Ishikawa (cell line): ENCODE measurements around the gene SSR4.

ENCODE experiments used
- CEBPB ChIP-seq: IDR thresholded peaks from 2 replicates; pipeline ENCODE4 v1.6.1; 2012
- CREB1 ChIP-seq: IDR thresholded peaks from 2 replicates; pipeline ENCODE4 v1.6.1; 2012; ENCODE audit warnings: low read depth
- EGR1 ChIP-seq: IDR thresholded peaks from 2 replicates; pipeline ENCODE4 v1.6.1; 2012
- EP300 ChIP-seq: IDR thresholded peaks from 2 replicates; pipeline ENCODE4 v1.6.1; 2012; ENCODE audit warnings: borderline replicate concordance
- FOXM1 ChIP-seq: IDR thresholded peaks from 2 replicates; pipeline ENCODE4 v1.6.1; 2012; ENCODE audit warnings: low read depth, borderline replicate concordance
- MAX ChIP-seq: IDR thresholded peaks from 2 replicates; pipeline ENCODE4 v1.6.1; 2012
- NFIC ChIP-seq: IDR thresholded peaks from 2 replicates; pipeline ENCODE4 v1.6.1; 2012
- RAD21 ChIP-seq: IDR thresholded peaks from 2 replicates; pipeline ENCODE4 v1.6.1; 2012; ENCODE audit warnings: low read depth
- TAF1 ChIP-seq: IDR thresholded peaks from 2 replicates; pipeline ENCODE4 v1.6.1; 2012; ENCODE audit warnings: low read depth, mild to moderate bottlenecking
- TCF12 ChIP-seq: IDR thresholded peaks from 2 replicates; pipeline ENCODE4 v1.6.1; 2012; ENCODE audit warnings: low read depth
- TEAD4 ChIP-seq: IDR thresholded peaks from 2 replicates; pipeline ENCODE4 v1.6.1; 2012
- YY1 ChIP-seq: IDR thresholded peaks from 2 replicates; pipeline ENCODE4 v1.6.1; 2012; ENCODE audit warnings: low read depth
- ZBTB7A ChIP-seq: IDR thresholded peaks from 2 replicates; pipeline ENCODE4 v1.6.1; 2012; ENCODE audit warnings: low read depth
- TF ChIP-seq, protein P1 (sequence below): IDR thresholded peaks from 2 replicates; pipeline ENCODE4 v1.6.1; 2012; ENCODE audit warnings: low read depth, mild to moderate bottlenecking
- TF ChIP-seq, protein P2 (sequence below): IDR thresholded peaks from 2 replicates; pipeline ENCODE4 v1.6.1; 2012

The SSR4 gene

GRCh38 chrX:153813161-153813560 is 18.7 kb downstream of the SSR4 start:
- TF ChIP-seq, protein P1, sequence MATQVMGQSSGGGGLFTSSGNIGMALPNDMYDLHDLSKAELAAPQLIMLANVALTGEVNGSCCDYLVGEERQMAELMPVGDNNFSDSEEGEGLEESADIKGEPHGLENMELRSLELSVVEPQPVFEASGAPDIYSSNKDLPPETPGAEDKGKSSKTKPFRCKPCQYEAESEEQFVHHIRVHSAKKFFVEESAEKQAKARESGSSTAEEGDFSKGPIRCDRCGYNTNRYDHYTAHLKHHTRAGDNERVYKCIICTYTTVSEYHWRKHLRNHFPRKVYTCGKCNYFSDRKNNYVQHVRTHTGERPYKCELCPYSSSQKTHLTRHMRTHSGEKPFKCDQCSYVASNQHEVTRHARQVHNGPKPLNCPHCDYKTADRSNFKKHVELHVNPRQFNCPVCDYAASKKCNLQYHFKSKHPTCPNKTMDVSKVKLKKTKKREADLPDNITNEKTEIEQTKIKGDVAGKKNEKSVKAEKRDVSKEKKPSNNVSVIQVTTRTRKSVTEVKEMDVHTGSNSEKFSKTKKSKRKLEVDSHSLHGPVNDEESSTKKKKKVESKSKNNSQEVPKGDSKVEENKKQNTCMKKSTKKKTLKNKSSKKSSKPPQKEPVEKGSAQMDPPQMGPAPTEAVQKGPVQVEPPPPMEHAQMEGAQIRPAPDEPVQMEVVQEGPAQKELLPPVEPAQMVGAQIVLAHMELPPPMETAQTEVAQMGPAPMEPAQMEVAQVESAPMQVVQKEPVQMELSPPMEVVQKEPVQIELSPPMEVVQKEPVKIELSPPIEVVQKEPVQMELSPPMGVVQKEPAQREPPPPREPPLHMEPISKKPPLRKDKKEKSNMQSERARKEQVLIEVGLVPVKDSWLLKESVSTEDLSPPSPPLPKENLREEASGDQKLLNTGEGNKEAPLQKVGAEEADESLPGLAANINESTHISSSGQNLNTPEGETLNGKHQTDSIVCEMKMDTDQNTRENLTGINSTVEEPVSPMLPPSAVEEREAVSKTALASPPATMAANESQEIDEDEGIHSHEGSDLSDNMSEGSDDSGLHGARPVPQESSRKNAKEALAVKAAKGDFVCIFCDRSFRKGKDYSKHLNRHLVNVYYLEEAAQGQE, result no peak
- no peak for TF ChIP-seq FOXM1
- TF ChIP-seq RAD21, result no peak
- TF ChIP-seq NFIC, result no peak
- no peak for TF ChIP-seq EGR1
- no peak for TF ChIP-seq TEAD4
- no peak for TF ChIP-seq CREB1
- TF ChIP-seq EP300, result no peak
- no peak for TF ChIP-seq CEBPB
- TF ChIP-seq, protein P2, sequence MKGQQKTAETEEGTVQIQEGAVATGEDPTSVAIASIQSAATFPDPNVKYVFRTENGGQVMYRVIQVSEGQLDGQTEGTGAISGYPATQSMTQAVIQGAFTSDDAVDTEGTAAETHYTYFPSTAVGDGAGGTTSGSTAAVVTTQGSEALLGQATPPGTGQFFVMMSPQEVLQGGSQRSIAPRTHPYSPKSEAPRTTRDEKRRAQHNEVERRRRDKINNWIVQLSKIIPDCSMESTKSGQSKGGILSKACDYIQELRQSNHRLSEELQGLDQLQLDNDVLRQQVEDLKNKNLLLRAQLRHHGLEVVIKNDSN, result no peak
- TF ChIP-seq ZBTB7A, result no peak
- no peak for TF ChIP-seq TCF12
- no peak for TF ChIP-seq TAF1

DNA sequence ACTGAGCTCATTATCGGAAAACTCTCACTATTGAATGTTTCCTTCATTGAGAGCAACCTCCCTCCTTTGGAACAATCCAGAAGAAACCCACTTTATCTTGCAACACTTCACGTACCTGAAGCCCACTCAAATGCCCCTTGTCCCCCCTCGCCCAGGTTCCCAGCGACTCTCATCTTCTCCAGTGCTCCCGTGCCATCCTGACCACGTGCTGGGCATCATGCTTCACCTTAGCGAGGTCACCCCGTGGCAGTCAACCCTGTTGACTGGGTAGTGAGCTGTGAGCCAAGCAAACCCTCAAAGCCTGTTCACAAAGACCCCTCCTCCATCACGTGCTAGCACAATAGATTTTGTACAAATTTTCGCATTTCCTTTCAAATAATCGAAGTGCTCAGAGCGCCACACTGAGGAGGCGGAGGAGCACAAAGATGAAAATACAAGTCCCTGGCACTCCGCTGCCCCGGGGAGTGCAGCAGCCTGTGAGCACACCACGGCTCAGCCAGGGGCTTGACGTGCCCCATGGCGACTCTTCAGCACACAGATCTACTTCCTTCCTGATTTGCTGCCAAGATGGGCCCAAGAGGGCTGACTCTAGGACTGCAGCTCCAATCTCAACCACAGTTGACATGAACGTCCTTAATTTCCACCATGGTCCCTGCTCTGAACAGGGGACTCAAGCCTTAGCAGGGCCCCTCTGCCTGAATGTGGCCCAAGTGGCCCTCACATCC is 20.3 kb downstream of the SSR4 start:
- TF ChIP-seq, protein P1, result no peak
- no peak for TF ChIP-seq ZBTB7A
- TF ChIP-seq EP300, result no peak
- no peak for TF ChIP-seq TCF12
- no peak for TF ChIP-seq RAD21
- TF ChIP-seq FOXM1, result no peak
- TF ChIP-seq EGR1, result no peak
- no peak for TF ChIP-seq TAF1
- TF ChIP-seq MAX, result no peak
- no peak for TF ChIP-seq CREB1
- TF ChIP-seq NFIC, result no peak
- no peak for TF ChIP-seq YY1
- TF ChIP-seq CEBPB, result no peak
- no peak for TF ChIP-seq TEAD4

DNA sequence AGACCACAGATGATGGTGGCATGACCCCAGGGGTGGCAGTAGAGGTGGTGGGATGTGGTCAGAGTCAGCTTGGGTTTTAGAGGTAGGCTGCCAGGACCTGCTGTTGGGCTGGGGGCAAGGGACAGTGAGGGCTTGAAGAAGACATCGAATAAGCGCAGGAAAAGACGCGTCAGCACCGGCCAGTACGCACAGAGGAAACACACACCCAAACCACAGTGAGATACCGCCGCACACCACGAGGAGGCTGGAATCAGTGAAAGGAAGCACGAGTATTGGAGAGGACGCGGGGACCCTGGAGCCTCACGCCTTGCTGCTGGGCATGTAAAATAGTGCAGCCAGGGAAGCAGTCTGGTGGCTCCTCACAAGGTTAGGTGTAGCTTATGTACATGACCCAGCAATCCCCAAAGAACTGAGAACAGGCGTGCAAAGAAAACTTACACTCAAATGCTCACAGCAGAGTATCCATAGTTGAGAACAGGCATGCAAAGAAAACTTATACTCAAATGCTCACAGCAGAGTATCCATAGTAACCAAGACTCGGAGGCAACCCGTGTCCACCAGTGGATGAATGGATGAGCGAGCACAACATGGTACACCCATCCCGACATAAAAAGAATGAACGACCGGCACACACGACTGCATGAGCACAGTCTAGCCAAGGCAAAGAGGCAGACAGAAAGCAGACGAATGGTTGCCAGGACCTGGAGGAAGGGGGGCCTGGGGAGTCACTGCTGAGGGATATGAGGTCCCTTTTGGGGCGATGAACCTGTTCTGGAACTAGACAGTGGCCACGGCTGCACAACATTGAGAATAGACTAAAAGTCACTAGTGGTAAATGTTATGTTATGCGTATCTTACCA is 22.6 kb downstream of the SSR4 start:
- TF ChIP-seq, protein P2, result no peak
- TF ChIP-seq TCF12, result no peak
- no peak for TF ChIP-seq RAD21
- TF ChIP-seq CREB1, result no peak
- no peak for TF ChIP-seq NFIC
- no peak for TF ChIP-seq FOXM1
- TF ChIP-seq CEBPB, result no peak
- TF ChIP-seq TAF1, result no peak
- TF ChIP-seq MAX, result no peak
- no peak for TF ChIP-seq TEAD4
- no peak for TF ChIP-seq EP300
- TF ChIP-seq YY1, result no peak
- no peak for TF ChIP-seq ZBTB7A
- TF ChIP-seq, protein P1, result no peak
- TF ChIP-seq EGR1, result no peak
